Measurements from ENCODE around the gene LIN28A.

Gene LIN28A

GRCh38 chr1:26388791-26389445 lies 21.7 kb upstream of the LIN28A start:
- DNase-seq = no peak

- DNase-seq = no peak
Measured at GRCh38 chr1:26389604-26390247, 20.9 kb upstream of the LIN28A start.

- peak; percentile 84 for DNase-seq
Measured at GRCh38 chr1:26391450-26391849, 19.2 kb upstream of the LIN28A start.

GRCh38 chr1:26395754-26396153 lies 14.9 kb upstream of the LIN28A start:
- DNase-seq = no peak

GRCh38 chr1:26399034-26399433 lies 11.6 kb upstream of the LIN28A start:
- DNase-seq = no peak

GRCh38 chr1:26401891-26402290 lies 8.7 kb upstream of the LIN28A start:
- no peak for DNase-seq

GRCh38 chr1:26403656-26404055 lies 7.0 kb upstream of the LIN28A start:
- no peak for DNase-seq

- no peak for DNase-seq
Measured at GRCh38 chr1:26404641-26405040, 6.0 kb upstream of the LIN28A start.

- no peak for DNase-seq
Measured at GRCh38 chr1:26405281-26405915, 5.2 kb upstream of the LIN28A start.

- DNase-seq = peak; percentile 68
Measured at GRCh38 chr1:26408604-26409003, 2.0 kb upstream of the LIN28A start.

GRCh38 chr1:26409191-26409807 lies 1.3 kb upstream of the LIN28A start:
- DNase-seq = no peak

- DNase-seq = no peak
Measured at GRCh38 chr1:26411624-26412074, 1.0 kb downstream of the LIN28A start.

- DNase-seq = no peak
Measured at GRCh38 chr1:26412180-26412840, 1.7 kb downstream of the LIN28A start.

- no peak for DNase-seq
Measured at GRCh38 chr1:26413031-26413430, 2.4 kb downstream of the LIN28A start.

GRCh38 chr1:26417111-26417759 lies 6.6 kb downstream of the LIN28A start:
- DNase-seq = peak; percentile 79

GRCh38 chr1:26418865-26419349 lies 8.3 kb downstream of the LIN28A start:
- DNase-seq = no peak

- DNase-seq = no peak
Measured at GRCh38 chr1:26419494-26419893, 8.9 kb downstream of the LIN28A start.

GRCh38 chr1:26429721-26430120 lies 19.1 kb downstream of the LIN28A start:
- DNase-seq = no peak

GRCh38 chr1:26431979-26432695 lies 21.5 kb downstream of the LIN28A start, which contains the start of gene DHDDS:
TSS of gene DHDDS (plus strand) at chr1:26432321. CDS start at chr1:26432946, 625 bp downstream.
- peak; percentile 99 for DNase-seq

GRCh38 chr1:26432793-26433192 lies 22.2 kb downstream of the LIN28A start:
- no peak for DNase-seq

GRCh38 chr1:26434161-26434752 lies 23.6 kb downstream of the LIN28A start:
- DNase-seq = no peak
